Fibroblast of gingiva (primary cell): ENCODE data around the gene GRIN2A.

Experiments
- DNase-seq: peaks from one replicate; pipeline ENCODE4 v3.0.0-alpha.2; 2011; ENCODE audit warnings: low read depth

GRIN2A gene

DNA sequence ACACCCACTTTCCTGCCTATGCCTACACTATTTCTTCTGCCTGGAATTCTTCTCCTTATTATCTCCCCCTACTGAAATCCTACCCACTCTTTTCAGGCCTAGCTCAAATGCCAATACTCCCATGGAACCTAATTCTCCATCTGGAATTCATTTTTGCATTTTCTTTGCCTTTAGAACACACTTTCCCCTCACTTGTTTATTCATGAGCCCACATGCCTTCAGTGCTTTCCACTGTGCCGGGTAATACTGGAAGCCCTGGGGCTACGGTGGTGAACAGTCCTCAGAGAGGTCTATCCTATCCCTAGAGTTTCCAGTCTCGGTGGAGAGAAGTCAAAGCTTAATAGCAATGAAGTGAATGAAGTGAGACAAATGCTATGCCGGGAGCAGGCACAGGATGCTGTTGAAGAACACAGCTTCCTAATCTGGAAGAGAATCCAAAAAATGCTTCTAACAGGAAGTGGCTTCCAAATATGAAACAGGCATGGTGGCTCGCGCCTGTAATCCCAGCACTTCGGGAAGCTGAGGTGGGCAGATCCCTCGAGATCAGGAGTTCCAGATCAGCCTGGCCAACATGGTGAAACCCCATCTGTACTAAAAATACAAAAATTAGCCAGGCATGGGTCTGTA, 322.4 kb downstream of the GRIN2A start:
- DNase-seq: peak; percentile 57

GRCh38 chr16:9854675-9855074, 327.6 kb downstream of the GRIN2A start:
- peak; percentile 88 for DNase-seq

DNA sequence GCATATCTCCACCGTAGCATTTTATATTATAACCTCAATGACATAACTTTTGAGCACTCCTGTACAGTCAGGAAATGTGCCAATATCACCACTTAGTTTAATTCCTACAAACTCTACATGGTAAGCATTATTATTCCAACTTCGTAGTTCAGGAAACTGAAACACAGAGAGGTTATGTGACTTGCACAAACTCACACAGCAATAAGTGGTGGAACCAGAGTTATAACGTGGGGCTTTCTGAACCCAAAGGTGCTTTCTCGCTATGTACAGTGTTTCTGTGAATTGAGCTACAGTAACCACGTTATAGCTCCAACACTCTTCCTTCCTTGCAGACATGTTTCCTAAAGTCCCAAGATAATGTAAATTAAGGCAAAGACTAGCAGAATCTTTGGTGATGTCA, 330.2 kb downstream of the GRIN2A start:
- no peak for DNase-seq

- DNase-seq: no peak
Measured at GRCh38 chr16:9850817-9851216, 331.4 kb downstream of the GRIN2A start.

- DNase-seq: no peak
Measured at GRCh38 chr16:9849697-9850245, 332.5 kb downstream of the GRIN2A start.

DNA sequence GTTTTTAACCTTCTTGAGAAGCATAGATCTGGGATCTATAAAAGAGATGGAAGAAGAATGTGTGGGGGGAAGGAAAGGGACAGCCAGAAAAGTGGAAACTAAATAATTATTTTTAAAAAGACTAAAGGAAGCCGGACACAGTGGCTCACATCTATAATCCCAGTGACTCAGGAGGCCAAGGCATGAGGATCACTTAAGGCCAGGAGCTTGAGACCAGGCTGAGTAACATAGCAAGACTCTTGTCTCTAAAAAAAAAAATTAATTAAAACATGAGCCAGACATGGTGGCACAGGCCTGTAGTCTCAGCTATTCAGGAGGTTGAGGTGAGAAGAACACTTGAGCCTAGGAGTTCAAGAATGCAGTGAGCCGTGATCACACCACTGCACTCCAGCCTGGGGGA, 335.1 kb downstream of the GRIN2A start:
- DNase-seq: no peak

DNA sequence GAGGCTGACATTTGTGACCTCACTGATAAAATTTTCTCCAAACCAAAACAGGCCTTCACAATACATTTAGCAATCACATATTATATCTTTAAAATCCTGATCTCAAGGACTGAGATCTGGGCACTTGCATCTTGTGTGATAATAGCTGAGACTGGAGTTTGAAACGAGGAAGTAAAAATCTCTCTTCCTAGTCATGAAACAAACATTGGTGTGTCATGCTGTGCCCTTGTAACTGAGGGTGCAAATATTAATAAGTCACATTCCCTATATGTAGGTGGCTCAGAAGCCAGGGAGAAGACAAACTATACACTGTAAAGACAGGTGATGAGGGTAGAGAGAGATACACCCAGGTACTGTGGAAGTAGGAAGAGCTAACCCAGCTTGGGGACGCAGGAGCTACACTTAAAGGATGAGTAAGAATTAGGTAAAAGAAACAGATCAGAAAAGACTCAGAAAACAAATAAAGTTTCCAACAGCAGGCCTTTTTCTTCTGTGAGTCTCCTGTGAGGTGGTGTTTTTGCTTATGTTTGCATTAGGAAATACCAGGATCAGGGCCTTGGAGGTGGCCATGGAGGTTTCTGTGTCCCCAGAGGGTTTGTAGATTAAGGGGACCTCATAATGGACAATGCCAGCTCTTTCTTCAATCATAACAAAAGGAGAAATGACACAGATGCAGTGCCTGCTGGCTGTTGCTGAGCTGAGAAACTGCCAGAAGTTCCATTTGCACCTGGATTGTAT, 335.7 kb downstream of the GRIN2A start:
- no peak for DNase-seq

- DNase-seq: peak; percentile 12
Measured at GRCh38 chr16:9845661-9846361, 336.4 kb downstream of the GRIN2A start.

- DNase-seq: peak; percentile 42
Measured at GRCh38 chr16:9844361-9844760, 337.9 kb downstream of the GRIN2A start.

- DNase-seq: no peak
Measured at GRCh38 chr16:9843424-9844018, 338.7 kb downstream of the GRIN2A start.

DNA sequence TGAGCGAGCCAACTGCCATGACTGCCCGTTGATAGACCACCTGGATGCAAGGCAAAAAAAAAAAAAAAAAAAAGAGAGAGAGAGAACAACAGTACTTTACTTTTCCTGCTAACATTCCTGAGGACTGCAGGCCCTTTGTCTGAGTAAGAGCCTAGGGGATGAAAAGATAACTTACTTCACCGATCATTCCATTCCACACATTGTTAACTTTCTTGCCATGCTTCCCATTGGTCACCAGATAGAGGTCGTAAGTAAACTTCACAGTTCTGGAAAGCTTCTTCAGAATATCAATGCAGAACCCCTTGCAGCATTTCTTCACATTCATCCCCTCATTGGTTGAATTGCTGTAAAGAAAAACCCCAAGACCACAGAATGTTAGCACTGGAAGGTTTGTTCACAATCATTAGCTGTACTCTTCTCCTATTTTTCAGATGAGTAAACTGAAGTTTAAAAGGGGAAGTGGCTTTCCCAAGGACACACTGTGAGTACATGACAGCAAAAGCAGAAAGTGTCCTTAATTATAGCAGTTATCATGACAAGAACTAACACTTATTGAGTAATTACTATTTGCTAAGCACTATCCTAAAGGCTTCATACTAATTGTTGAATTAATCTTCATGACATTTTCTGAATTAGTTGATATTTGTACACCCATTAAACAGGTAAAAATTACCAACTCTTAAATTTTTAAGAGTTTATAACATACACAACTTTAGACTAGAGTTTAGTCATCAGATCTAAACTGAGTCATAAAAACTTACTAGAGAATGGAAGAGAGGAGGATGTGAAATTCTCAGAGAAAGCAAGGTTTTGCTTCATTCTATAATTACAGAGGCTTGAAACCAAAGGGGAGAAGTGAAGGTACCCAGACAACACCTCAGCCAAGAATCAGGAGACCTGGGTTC, 341.2 kb downstream of the GRIN2A start:
- no peak for DNase-seq

DNA sequence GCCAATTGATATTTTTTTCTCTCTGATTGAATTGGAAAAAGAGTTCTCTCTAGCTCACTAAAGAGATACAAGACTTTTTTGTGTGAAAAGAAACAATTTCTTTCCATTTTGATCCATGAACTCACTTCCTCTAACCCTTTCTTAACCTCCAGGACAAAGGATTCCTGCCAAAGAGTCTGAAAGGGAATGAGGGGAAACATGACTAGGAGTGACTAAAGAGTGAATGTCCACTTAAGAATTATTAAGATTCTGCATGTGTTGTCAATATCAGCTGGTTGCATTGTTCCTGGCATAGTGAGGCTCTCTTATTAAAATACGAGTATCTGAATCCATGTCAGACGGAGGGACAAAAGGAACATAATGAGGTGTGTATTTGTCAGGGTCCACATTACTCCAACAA, 344.7 kb downstream of the GRIN2A start:
- no peak for DNase-seq

DNA sequence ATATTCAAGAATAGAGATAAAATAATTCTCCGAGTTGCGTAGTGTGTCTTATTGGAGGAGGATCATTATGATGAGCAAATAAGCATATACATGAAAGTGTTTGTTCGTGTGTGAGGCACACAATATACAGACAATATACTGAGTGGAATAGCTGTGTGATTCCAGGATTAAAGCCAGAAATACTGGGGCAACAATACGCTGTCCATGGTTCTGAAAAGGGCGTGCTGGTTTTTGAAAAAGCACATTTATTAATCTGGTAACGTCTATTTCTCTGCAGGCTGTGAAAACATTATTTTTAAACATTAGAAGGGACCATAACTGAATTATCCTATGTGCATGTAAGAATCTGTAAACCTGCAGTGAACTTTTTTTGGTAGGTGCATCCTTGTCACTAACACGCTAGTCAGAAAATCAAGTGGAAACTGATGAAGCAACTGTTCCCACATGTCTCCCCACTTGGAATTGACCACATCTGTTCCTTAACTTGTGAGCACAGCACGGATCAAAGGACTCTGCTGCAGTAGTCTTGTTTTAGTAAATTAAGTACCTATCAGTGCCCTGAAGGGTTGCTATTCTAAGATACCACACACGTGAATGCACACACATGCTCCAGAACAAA, 346.0 kb downstream of the GRIN2A start:
- no peak for DNase-seq

DNA sequence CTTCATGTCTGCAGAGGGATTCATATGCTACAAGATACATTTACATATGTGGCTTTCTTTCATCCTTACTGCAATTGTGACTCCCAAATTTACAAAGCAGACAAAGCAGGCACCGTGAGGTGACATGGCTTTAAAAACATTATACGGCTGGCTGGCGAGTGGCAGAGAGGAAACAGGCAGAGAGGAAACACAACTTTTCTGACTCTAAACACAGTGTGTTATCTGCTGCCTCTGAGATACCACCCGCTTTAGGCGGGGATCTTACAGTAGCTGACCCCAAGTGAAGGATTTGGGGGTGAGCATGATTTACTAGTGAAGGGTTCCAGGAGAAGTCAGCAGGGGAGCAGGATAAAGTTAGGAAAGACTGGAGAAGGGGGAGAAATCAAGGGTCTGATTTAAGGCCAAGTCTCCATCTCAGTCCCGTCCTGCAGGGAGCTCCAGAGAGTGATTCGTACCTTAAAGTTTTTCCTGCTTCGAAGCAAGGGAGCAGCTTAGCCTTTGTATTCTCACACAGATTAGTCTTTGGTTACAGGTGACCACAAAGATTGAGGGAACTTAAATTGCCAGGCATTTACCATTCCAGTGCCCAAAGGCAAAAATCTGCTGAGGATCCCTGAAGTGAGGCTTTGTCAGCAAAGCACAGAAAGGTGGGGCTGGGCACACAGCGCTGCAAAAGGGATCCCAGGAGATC, 355.0 kb downstream of the GRIN2A start:
- DNase-seq: no peak

- DNase-seq: no peak
Measured at GRCh38 chr16:9826656-9827055, 355.6 kb downstream of the GRIN2A start.

- DNase-seq: no peak
Measured at GRCh38 chr16:9824200-9825068, 357.8 kb downstream of the GRIN2A start.

DNA sequence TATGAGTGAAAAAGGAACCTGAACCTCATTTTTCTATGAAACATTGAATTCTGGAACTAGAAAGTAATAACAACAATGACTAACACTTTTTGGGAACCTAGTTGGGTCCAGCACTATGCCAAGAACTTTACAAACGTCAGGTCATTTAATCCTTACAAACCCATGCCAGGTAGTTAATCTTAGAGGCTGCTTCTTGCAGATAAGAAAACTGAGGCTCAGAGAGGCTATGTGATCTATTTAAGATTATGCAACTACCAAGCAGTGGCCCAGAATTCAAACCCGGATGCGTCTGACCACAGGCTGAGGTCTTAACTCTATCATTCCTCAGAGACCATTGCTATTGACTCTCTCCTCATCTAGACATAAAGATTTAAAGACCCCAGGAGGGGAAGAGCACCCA, 358.7 kb downstream of the GRIN2A start:
- DNase-seq: no peak

GRCh38 chr16:9821970-9822369, 360.3 kb downstream of the GRIN2A start:
- DNase-seq: no peak

DNA sequence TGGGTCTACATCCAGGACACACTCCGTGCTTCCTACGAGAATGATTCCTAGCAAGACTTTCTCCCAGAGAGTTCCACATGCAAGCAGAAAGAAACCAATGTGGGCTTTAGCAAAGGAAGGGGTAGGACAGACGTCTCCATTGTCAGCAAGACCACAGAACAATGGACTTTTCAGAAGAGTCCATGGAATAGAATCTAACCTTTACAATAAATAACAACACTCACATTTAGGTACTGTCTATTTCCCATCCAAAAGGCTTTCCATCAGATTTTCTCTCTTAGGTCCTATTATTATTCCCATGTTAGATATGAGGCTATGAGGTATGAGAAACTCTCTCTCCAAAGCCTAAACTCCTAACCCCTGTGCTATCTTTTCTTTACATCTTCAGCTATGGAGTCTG, 360.9 kb downstream of the GRIN2A start:
- DNase-seq: no peak
